HEK293 (cell line): ENCODE measurements around the gene NCKAP5.
A peak's percentile ranks its signal among the peaks of the same experiment; 100 is the strongest.

Experiments
- CTCF ChIA-PET: fragments of 350-600 bp; formaldehyde crosslinking; extraction: SDS; loops from one replicate; lab custom pipeline; 2021; ENCODE audit warnings: antibody characterized with exemption; lab: Yijun Ruan, JAX
- POLR2A ChIA-PET: fragments of 300-600 bp; formaldehyde crosslinking; extraction: SDS; loops from one replicate; lab custom pipeline; 2020; ENCODE audit warnings: antibody characterized with exemption, inconsistent platforms; lab: Yijun Ruan, JAX
- H3K27ac ChIP-seq: fragments of 200-500 bp; sonication (Bioruptor generic); 2 replicates; pipeline ENCODE4 v1.5.1; 2014; ENCODE audit warnings: low read depth, low read length, control low read depth, inconsistent platforms; ENCODE audit errors: extremely low read depth
- H3K36me3 ChIP-seq, 2 experiments: fragments of 200-500 bp in 1 of 2; sonication (Bioruptor generic) in 1 of 2; 1 replicate in 1 of 2; 2 replicates in 1 of 2; pipeline ENCODE4 v1.5.1; 2014 to 2017; ENCODE audit warnings: inconsistent platforms in 2 of 2, low read length in 2 of 2; ENCODE audit not compliant: control insufficient read depth in 2 of 2, insufficient read depth in 1 of 2
- H3K4me1 ChIP-seq: fragments of 200-500 bp; sonication (Bioruptor generic); 2 replicates; pipeline ENCODE4 v1.5.1; 2014; ENCODE audit warnings: mild to moderate bottlenecking, low read length, inconsistent platforms; ENCODE audit not compliant: control insufficient read depth, insufficient read depth
- H3K4me3 ChIP-seq: 2 replicates; pipeline ENCODE4 v1.5.1; 2011; ENCODE audit warnings: low read depth, mild to moderate bottlenecking, control low read depth, low read length, moderate library complexity
- H3K9me3 ChIP-seq: fragments of 200-500 bp; sonication (Bioruptor generic); 2 replicates; pipeline ENCODE4 v1.5.1; 2014; ENCODE audit warnings: low read depth, low read length, inconsistent platforms; ENCODE audit not compliant: control insufficient read depth, insufficient read depth
- EGR2 ChIP-seq: fragments of 450-650 bp; formaldehyde crosslinking; IDR thresholded peaks from 2 replicates; pipeline ENCODE4 v1.5.1; 2016; ENCODE audit warnings: low read depth, missing biosample characterization, missing genetic modification characterization
- IKZF3 ChIP-seq: fragments of 450-650 bp; IDR thresholded peaks from 2 replicates; pipeline ENCODE4 v1.5.0; 2018; ENCODE audit warnings: missing biosample characterization, mild to moderate bottlenecking, missing genetic modification characterization, moderate library complexity
- KLF1 ChIP-seq: fragments of 450-650 bp; formaldehyde crosslinking; IDR thresholded peaks from 2 replicates; pipeline ENCODE4 v1.5.1; 2016; ENCODE audit warnings: missing biosample characterization, missing genetic modification characterization
- SCRT1 ChIP-seq: fragments of 450-650 bp; formaldehyde crosslinking; IDR thresholded peaks from 2 replicates; pipeline ENCODE4 v1.5.1; 2016; ENCODE audit warnings: missing biosample characterization, missing genetic modification characterization, borderline replicate concordance
- WT1 ChIP-seq: fragments of 450-650 bp; formaldehyde crosslinking; IDR thresholded peaks from 2 replicates; pipeline ENCODE4 v1.5.1; 2016; ENCODE audit warnings: missing biosample characterization, missing genetic modification characterization
- ZBTB8A ChIP-seq: fragments of 450-650 bp; formaldehyde crosslinking; IDR thresholded peaks from 2 replicates; pipeline ENCODE4 v1.5.1; 2016; ENCODE audit warnings: missing biosample characterization, missing genetic modification characterization
- ZFP41 ChIP-seq: fragments of 450-650 bp; formaldehyde crosslinking; IDR thresholded peaks from 2 replicates; pipeline ENCODE4 v1.5.1; 2016; ENCODE audit warnings: missing biosample characterization, missing genetic modification characterization, borderline replicate concordance
- ZIC2 ChIP-seq: fragments of 450-650 bp; formaldehyde crosslinking; IDR thresholded peaks from 2 replicates; pipeline ENCODE4 v1.5.1; 2016; ENCODE audit warnings: missing biosample characterization, missing genetic modification characterization
- ZNF114 ChIP-seq: fragments of 450-650 bp; formaldehyde crosslinking; IDR thresholded peaks from 2 replicates; pipeline ENCODE4 v1.5.0; 2017; ENCODE audit warnings: missing biosample characterization, missing genetic modification characterization
- ZNF121 ChIP-seq: fragments of 450-650 bp; formaldehyde crosslinking; IDR thresholded peaks from 2 replicates; pipeline ENCODE4 v1.5.1; 2016; ENCODE audit warnings: missing biosample characterization, missing genetic modification characterization
- ZNF157 ChIP-seq: fragments of 450-650 bp; formaldehyde crosslinking; IDR thresholded peaks from 2 replicates; pipeline ENCODE4 v1.5.1; 2016; ENCODE audit warnings: missing biosample characterization, missing genetic modification characterization
- ZNF175 ChIP-seq: fragments of 450-650 bp; formaldehyde crosslinking; IDR thresholded peaks from 2 replicates; pipeline ENCODE4 v1.5.1; 2016; ENCODE audit warnings: missing biosample characterization, missing genetic modification characterization
- ZNF23 ChIP-seq: fragments of 450-650 bp; formaldehyde crosslinking; IDR thresholded peaks from 2 replicates; pipeline ENCODE4 v1.5.1; 2016; ENCODE audit warnings: missing biosample characterization, missing genetic modification characterization, borderline replicate concordance
- ZNF266 ChIP-seq: fragments of 450-650 bp; formaldehyde crosslinking; IDR thresholded peaks from 2 replicates; pipeline ENCODE4 v1.5.1; 2016; ENCODE audit warnings: missing biosample characterization, missing genetic modification characterization, low read depth
- ZNF335 ChIP-seq: fragments of 450-650 bp; formaldehyde crosslinking; conservative IDR thresholded peaks from 2 replicates; pipeline ENCODE4 v1.5.1; 2016; ENCODE audit warnings: missing biosample characterization, missing genetic modification characterization
- ZNF391 ChIP-seq: fragments of 450-650 bp; formaldehyde crosslinking; IDR thresholded peaks from 2 replicates; pipeline ENCODE4 v1.5.1; 2016; ENCODE audit warnings: low read depth, missing biosample characterization, missing genetic modification characterization, borderline replicate concordance
- ZNF654 ChIP-seq: fragments of 450-650 bp; formaldehyde crosslinking; IDR thresholded peaks from 2 replicates; pipeline ENCODE4 v1.5.1; 2016; ENCODE audit warnings: low read depth, missing biosample characterization, missing genetic modification characterization
- ZNF776 ChIP-seq: fragments of 450-650 bp; formaldehyde crosslinking; IDR thresholded peaks from 2 replicates; pipeline ENCODE4 v1.5.0; 2017; ENCODE audit warnings: missing biosample characterization, missing genetic modification characterization, borderline replicate concordance
- ZNF791 ChIP-seq: fragments of 450-650 bp; formaldehyde crosslinking; IDR thresholded peaks from 2 replicates; pipeline ENCODE4 v1.5.1; 2016; ENCODE audit warnings: missing biosample characterization, missing genetic modification characterization
- ZNF792 ChIP-seq: fragments of 450-650 bp; formaldehyde crosslinking; IDR thresholded peaks from 2 replicates; pipeline ENCODE4 v1.5.1; 2016; ENCODE audit warnings: missing biosample characterization, missing genetic modification characterization
- TF ChIP-seq, protein P1 (sequence below): fragments of 450-650 bp; formaldehyde crosslinking; IDR thresholded peaks from 2 replicates; pipeline ENCODE4 v1.5.1; 2016; ENCODE audit warnings: missing biosample characterization, missing genetic modification characterization, low read depth
- TF ChIP-seq, protein P2 (sequence below): fragments of 450-650 bp; formaldehyde crosslinking; IDR thresholded peaks from 2 replicates; pipeline ENCODE4 v1.5.1; 2016; ENCODE audit warnings: missing biosample characterization, missing genetic modification characterization

The NCKAP5 gene

DNA sequence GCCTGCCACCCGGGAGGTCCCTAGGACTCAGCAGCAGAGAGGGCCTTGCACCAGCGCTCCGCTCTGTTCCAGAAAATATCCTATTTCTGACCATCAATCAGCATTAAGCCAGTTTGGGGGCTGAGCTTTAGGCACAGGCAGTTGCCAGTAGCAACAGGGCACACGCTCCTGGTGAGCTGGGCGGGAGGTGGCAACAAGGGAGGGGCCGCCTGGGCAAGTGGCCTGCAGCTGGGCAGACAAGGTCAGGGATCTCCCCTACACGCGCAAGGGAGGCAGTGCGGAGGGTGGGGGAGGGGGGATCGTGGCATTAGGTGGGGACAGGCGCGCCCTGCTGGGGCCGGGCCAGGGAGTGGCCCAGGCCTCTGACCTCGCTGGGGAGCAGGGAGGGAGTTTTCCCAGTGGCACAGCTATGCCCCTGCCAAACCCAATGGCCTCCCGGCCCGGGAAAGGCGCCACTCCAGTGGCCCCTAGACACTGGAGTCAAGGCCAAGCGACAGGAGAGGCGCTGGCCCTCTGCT lies 302.8 kb downstream of the NCKAP5 start (continued):
- peak; percentile 75 for TF ChIP-seq WT1
- no peak for TF ChIP-seq ZNF391 (tag by site-specific recombination)
- TF ChIP-seq ZFP41 (tag by site-specific recombination): no peak
- TF ChIP-seq, protein P1, sequence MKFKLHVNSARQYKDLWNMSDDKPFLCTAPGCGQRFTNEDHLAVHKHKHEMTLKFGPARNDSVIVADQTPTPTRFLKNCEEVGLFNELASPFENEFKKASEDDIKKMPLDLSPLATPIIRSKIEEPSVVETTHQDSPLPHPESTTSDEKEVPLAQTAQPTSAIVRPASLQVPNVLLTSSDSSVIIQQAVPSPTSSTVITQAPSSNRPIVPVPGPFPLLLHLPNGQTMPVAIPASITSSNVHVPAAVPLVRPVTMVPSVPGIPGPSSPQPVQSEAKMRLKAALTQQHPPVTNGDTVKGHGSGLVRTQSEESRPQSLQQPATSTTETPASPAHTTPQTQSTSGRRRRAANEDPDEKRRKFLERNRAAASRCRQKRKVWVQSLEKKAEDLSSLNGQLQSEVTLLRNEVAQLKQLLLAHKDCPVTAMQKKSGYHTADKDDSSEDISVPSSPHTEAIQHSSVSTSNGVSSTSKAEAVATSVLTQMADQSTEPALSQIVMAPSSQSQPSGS: no peak
- TF ChIP-seq ZNF175: no peak
- TF ChIP-seq ZNF114 (tag by site-specific recombination): no peak
- peak; percentile 95 for TF ChIP-seq KLF1 (tag by site-specific recombination)
- no peak for TF ChIP-seq EGR2 (tag by site-specific recombination)
- no peak for TF ChIP-seq ZNF157 (tag by site-specific recombination)
- TF ChIP-seq ZNF792: no peak
- no peak for TF ChIP-seq ZNF23 (tag by site-specific recombination)
- no peak for TF ChIP-seq ZNF266 (tag by site-specific recombination)
- peak; percentile 68 for TF ChIP-seq ZIC2
- TF ChIP-seq ZBTB8A: peak; percentile 46; the same call in 1 of the 2 replicates
- no peak for TF ChIP-seq IKZF3 (tag by site-specific recombination)
- TF ChIP-seq ZNF121 (tag by site-specific recombination): no peak
- TF ChIP-seq ZNF776 (tag by site-specific recombination): no peak

DNA sequence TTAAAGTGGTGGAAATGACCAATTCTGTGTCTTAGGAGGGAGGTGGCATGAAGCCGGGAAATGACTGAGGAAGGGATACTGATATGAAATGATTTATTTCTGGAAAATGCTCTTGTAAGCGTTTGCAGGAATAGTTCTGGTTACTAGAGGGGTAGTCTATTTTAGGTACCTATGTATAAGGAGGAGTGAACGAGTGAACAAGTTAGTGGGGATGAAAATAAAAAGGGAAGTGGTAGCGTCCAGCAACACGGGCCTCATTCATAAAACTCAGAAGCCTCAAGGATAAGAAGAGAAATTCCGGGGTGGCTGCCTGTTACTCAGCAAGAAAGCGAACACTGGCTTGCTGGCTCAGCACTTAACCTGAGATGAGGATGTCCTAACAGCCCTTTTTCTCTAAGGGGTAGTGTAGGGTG lies 303.3 kb downstream of the NCKAP5 start:
- TF ChIP-seq ZNF335 (tag by site-specific recombination) (no peak), ZNF791 (tag by site-specific recombination) (no peak)
- TF ChIP-seq, protein P2, sequence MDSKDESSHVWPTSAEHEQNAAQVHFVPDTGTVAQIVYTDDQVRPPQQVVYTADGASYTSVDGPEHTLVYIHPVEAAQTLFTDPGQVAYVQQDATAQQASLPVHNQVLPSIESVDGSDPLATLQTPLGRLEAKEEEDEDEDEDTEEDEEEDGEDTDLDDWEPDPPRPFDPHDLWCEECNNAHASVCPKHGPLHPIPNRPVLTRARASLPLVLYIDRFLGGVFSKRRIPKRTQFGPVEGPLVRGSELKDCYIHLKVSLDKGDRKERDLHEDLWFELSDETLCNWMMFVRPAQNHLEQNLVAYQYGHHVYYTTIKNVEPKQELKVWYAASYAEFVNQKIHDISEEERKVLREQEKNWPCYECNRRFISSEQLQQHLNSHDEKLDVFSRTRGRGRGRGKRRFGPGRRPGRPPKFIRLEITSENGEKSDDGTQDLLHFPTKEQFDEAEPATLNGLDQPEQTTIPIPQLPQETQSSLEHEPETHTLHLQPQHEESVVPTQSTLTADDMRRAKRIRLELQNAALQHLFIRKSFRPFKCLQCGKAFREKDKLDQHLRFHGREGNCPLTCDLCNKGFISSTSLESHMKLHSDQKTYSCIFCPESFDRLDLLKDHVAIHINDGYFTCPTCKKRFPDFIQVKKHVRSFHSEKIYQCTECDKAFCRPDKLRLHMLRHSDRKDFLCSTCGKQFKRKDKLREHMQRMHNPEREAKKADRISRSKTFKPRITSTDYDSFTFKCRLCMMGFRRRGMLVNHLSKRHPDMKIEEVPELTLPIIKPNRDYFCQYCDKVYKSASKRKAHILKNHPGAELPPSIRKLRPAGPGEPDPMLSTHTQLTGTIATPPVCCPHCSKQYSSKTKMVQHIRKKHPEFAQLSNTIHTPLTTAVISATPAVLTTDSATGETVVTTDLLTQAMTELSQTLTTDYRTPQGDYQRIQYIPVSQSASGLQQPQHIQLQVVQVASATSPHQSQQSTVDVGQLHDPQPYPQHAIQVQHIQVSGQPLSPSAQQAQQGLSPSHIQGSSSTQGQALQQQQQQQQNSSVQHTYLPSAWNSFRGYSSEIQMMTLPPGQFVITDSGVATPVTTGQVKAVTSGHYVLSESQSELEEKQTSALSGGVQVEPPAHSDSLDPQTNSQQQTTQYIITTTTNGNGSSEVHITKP (tag by site-specific recombination): peak; percentile 94
- Histone ChIP-seq H3K4me1 (peaks cover 19% of the 10 kb centered on the region), H3K36me3 (no peaks in the 10 kb centered on the region), H3K27ac (no peak overlapping the region), H3K4me3 (no peak overlapping the region), H3K9me3 (no peaks in the 10 kb centered on the region)
- ChIA-PET CTCF (interaction anchor here (1.1 to 3.5 kb wide), 2 partner anchors 296 to 718 kb away, joined by 3 to 22 read pairs; no protein-coding TSS in a partner anchor), POLR2A (no interaction called here)

DNA sequence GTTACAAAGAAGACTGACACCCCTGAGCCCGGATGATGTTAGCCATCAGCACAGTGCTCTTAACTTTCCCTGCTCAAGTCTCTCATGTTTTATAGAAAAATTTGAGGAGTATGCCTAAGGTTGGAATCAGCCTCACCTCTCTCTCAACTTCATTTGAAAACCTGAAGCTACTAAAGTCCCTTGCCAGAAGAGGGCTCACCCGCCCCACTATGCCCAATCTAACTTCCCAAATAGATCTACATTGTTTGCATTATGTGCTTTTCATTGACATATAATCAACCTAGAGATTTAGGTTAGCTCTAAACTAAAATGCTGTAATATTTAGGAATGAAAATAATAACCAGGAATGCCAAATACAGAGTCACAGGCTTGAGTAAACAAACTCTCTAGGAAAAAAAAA lies 305.4 kb downstream of the NCKAP5 start:
- Histone ChIP-seq H3K4me1 (peaks cover 18% of the 10 kb centered on the region), H3K36me3 (no peaks in the 10 kb centered on the region), H3K9me3 (no peaks in the 10 kb centered on the region), H3K27ac (no peak overlapping the region), H3K4me3 (no peak overlapping the region)
- ChIA-PET POLR2A (interaction anchor here (1.0 kb wide), 1 partner anchor 298 kb away, joined by 3 read pairs; no protein-coding TSS in a partner anchor), CTCF (interaction anchor here (0.6 to 3.5 kb wide), 9 partner anchors 10 to 581 kb away, joined by 3 to 22 read pairs (median 3); no protein-coding TSS in a partner anchor)
- TF ChIP-seq SCRT1 (tag by site-specific recombination) (no peak), ZNF654 (tag by site-specific recombination) (peak; percentile 38; the same call in 1 of the 2 replicates)
